Measurements from ENCODE around the gene TNFSF11. TPM values are rescaled to one million over a fixed set of nuclear protein-coding genes. Genes with fewer than 3 reads are reported as not detected.

Gene TNFSF11
- total and polyA plus RNA-seq, 2 experiments from 2014 or later, result 9.9 TPM

- no peak for DNase-seq (ENCODE audit: low spot score)
- no peaks in the 10 kb centered on the region; the same call in 1 of the 2 replicates for H3K79me2 ChIP-seq (replicated peaks; ENCODE audit: insufficient read depth)
- H3K27me3 ChIP-seq (ENCODE audit: insufficient read depth), result peaks cover 7% of the 10 kb centered on the region
- H3K27ac ChIP-seq (ENCODE audit: low read depth), result no peak overlapping the region
- no peaks in the 10 kb centered on the region for H4K20me1 ChIP-seq (replicated peaks; ENCODE audit: insufficient read depth)
- H3K4me2 ChIP-seq, result no peak overlapping the region
- peaks cover 21% of the 10 kb centered on the region for H3K9me3 Mint-ChIP-seq
- H3K4me1 Mint-ChIP-seq, result peaks cover 19% of the 10 kb centered on the region
- H3K36me3 ChIP-seq (ENCODE audit: insufficient read depth), result no peaks in the 10 kb centered on the region; the same call in 1 of the 2 replicates
- H3K9me2 ChIP-seq (ENCODE audit: insufficient read depth), result peaks cover 6% of the 10 kb centered on the region; the same call in 1 of the 2 replicates
- H3K27me3 Mint-ChIP-seq (ENCODE audit: insufficient read depth, low read depth, poor library complexity), result peaks cover 4% of the 10 kb centered on the region
- no peak overlapping the region for H2AFZ ChIP-seq
- peaks cover 15% of the 10 kb centered on the region for H3K4me1 ChIP-seq (ENCODE audit: insufficient read depth)
- no peaks in the 10 kb centered on the region for H3F3A ChIP-seq (replicated peaks; ENCODE audit: low read depth)
- H3K4me3 Mint-ChIP-seq, result no peak overlapping the region
- H3K4me3 ChIP-seq, result no peak overlapping the region
- H3K27ac Mint-ChIP-seq, result no peak overlapping the region
- TF ChIP-seq NANOG (IDR thresholded peaks at IDR 0.05; ENCODE audit: borderline replicate concordance) (no peak), CREB1 (CRISPR knock-in tag; IDR thresholded peaks at IDR 0.05; ENCODE audit: low read depth) (no peak), EZH2 (IDR thresholded peaks at IDR 0.05; ENCODE audit: low read depth, unreplicated experiment) (no peak), REST (IDR thresholded peaks at IDR 0.05; ENCODE audit: unreplicated experiment) (no peak), ETS1 (IDR thresholded peaks at IDR 0.05) (no peak), JUNB (IDR thresholded peaks at IDR 0.05; ENCODE audit: unreplicated experiment) (no peak), ZNF462 (CRISPR knock-in tag; IDR thresholded peaks at IDR 0.05) (no peak), ZNF331 (CRISPR knock-in tag; IDR thresholded peaks at IDR 0.05; ENCODE audit: low read depth) (no peak), ZNF114 (CRISPR knock-in tag; IDR thresholded peaks at IDR 0.05) (no peak), CTCF (conservative IDR thresholded peaks at IDR 0.05; ENCODE audit: low read depth in 2 of 2) (no peak), STAT1 (IDR thresholded peaks at IDR 0.05; ENCODE audit: unreplicated experiment) (no peak), EZH2phosphoT487 (IDR thresholded peaks at IDR 0.05; ENCODE audit: unreplicated experiment) (no peak), POLR2AphosphoS5 (IDR thresholded peaks at IDR 0.05; ENCODE audit: low read depth) (no peak)
- peaks cover 35% of the 10 kb centered on the region for H3K36me3 Mint-ChIP-seq (ENCODE audit: low read depth)
- no peak for ATAC-seq
Observed at GRCh38 chr13:42569576-42570344, 4.2 kb upstream of the TNFSF11 start.
